ENCODE results near the gene FAM117A.
A peak's percentile ranks its signal among the peaks of the same experiment; 100 is the strongest.

FAM117A gene, protein sequence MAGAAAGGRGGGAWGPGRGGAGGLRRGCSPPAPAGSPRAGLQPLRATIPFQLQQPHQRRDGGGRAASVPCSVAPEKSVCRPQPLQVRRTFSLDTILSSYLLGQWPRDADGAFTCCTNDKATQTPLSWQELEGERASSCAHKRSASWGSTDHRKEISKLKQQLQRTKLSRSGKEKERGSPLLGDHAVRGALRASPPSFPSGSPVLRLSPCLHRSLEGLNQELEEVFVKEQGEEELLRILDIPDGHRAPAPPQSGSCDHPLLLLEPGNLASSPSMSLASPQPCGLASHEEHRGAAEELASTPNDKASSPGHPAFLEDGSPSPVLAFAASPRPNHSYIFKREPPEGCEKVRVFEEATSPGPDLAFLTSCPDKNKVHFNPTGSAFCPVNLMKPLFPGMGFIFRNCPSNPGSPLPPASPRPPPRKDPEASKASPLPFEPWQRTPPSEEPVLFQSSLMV

DNA sequence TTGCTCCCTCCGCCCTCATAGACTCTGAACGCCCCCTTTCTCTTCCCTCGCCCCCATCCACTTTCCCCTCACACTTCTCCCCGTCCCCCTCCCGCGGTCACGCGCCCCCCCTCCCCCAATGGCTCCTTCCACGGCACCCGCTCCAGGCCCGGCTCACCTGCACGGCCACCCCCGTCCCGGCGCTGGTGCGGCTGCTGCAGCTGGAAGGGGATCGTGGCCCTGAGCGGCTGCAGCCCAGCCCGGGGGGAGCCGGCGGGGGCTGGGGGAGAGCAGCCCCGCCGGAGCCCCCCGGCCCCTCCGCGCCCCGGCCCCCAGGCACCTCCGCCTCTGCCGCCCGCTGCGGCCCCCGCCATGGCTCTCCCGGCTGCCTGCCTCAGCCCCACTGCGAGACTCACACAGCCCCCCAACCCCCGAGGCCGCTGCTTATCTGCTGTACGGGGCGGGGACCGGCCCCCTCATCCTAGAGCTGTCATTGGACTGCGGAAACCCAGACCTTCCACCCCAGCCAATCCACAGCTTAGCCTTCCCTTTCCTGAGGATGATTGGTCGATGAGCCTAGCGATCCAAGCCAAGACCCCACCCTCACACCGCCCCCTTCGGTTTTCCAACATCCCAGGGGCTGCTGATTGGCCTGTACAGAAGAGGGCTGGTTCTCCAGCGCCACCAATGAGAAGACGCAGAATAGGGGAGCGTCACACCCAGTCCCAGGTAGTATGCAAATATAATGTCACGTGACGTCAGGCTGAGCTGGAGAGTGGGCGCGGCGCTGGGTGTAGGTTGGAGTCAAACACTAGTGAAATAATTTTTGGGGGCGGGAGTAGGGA, at the start of gene FAM117A:
Gene FAM117A (minus strand): TSS at position 397 of the 824 bp plus-strand sequence. CDS start 44 bp downstream, at position 353.
- FAIRE-seq (peak; percentile 94), DNase-seq (ENCODE audit: low spot score) (peak; percentile 93)

DNA sequence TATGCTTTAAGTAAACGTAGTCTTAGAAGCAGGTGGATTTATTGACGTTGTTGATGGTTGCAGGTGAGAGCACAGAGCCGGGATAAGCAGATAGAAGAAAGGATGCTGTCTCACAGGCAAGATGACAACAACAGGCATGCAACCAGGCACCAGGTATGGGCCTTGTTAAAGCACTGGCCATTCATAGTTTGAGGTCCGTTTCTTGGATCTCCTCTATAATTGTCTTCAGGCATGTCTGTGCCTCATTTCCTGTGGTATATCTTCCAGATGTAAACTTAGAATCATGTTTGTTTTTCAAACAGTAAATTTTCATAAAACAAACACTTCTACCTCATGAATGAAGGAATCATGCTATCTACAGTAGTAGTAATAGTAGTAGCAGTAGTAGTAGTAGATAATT, 45.1 kb upstream of the FAM117A start:
- DNase-seq (ENCODE audit: low spot score) = no peak
- FAIRE-seq = no peak

DNA sequence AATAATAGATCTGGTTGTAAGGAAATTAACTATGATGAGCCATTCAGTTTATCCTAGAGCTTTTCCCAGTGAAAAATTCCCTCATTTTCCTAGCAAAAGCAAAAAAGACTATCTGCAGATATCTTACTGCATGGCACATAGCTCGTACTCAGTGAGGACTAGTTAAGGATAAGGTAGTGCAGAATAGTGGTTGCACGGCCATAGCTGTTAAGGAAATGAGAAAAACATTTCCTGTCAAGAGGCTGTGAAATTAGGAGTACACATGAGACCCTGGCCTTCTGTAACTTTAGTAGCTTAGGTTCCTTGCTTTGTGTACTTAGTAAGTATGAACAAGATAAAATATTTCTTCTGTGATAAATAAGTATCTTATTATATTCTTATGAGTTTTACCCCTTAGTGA, 34.8 kb upstream of the FAM117A start:
- FAIRE-seq (no peak), DNase-seq (ENCODE audit: low spot score) (no peak)

DNA sequence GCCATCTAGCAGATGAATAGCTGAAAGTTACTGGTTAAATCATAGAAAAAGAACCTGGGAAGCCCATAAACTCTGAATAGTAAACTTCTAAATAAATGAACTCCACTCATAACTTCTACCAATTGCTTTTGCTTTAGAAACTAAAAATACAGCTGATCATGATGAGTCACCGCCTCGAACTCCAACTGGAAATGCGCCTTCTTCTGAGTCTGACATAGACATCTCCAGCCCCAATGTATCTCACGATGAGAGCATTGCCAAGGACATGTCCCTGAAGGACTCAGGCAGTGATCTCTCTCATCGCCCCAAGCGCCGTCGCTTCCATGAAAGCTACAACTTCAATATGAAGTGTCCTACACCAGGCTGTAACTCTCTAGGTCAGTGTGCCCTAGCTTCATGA, 34.3 kb upstream of the FAM117A start:
- DNase-seq (ENCODE audit: low spot score) = no peak
- no peak for FAIRE-seq

DNA sequence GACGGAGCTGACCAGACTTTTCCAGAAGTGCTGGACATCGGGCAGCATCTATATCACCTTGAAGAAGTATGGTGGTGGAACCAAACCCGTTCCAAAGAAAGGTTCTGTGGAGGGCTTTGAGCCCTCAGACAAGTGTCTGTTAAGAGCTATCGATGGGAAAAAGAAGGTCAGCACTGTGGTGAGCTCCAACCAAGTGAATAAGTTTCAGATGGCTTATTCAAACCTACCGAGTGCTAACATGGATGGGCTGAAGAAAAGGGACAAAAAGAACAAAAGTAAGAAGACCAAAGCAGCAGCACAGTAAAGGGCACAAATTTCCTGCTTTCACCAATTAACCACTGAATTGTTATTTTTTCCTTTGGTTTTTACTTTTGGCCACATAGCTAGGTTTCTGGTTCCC, 31.4 kb upstream of the FAM117A start:
- no peak for DNase-seq (ENCODE audit: low spot score)
- FAIRE-seq = no peak

DNA sequence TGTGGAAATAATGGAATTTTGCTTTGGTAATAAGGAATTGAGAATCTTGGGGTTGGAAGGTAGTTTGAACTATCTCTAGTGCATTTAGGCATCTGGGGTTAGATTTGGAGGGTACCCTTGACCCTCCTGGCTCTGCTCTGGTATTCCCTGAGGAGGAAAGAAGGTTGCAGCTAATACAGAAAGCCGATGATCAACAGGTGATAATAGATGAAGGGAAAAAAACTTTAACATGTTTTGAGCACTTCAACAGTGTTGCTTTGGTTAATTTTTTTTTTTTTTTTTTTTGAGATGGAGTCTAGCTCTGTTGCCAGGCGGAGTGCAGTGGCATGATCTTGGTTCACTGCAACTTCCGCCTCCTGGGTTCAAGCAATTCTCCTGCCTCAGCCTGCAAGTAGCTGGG, 29.4 kb upstream of the FAM117A start:
- no peak for FAIRE-seq
- DNase-seq (ENCODE audit: low spot score) = no peak

DNA sequence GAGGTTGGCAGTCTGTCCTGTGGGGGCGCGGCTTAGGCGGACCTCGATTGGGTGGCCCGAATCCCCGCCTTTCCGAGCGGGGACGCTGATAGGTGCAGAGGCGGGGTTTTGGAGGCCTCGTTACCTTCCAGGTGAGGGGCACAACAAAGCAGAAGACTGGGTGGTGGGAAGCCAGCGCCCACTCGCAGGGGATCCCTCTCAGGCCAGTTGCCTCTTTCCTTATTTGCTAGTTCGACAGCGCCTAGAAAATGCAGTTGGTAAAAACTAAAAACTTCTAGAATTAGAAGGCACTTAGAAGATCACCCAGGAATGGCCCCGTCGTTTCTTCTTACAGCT, 25.3 kb upstream of the FAM117A start:
- DNase-seq (ENCODE audit: low spot score) (no peak), FAIRE-seq (no peak)

DNA sequence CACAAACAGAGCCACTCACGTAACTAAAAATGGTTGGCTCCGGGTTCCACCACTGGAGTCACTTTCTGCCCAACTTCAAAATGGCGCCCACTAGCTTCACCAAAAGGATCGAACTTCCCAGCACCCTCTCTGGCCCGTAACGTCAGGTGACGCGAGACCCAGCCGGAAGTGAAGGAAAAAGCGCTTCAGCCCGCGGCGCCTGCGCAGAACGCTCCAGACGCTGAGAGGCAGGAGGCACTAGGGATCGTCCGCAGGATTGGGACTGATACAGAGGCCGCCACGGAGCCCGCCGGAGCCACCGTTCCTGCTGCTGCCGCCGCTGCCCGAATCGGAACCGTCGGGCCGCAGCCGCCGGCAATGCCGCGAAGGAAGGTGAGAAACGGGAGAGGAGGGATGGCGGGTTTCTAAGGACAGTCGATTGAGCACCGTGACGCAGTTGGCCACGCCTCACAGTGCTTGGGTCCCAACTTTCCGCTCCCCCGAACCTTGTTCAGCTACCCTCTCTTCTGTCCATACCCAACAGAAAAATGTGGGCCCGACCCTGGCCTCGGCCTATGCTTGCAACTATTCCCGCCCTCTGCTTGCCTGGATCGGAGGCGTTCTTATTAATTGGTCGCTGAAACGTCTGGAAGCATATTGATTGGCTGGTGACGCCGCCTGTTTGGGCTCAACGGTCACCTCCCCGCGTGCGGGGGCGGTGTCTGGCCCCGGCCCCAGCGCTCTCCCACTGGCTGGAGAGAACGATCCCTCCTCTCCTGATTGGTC, 24.7 kb upstream of the FAM117A start, which contains the start of gene KAT7:
Gene KAT7 (plus strand): TSS at position 204 of the 765 bp plus-strand sequence. CDS start 154 bp downstream, at position 358.
- DNase-seq (ENCODE audit: low spot score) (peak; percentile 97), FAIRE-seq (peak; percentile 88)

DNA sequence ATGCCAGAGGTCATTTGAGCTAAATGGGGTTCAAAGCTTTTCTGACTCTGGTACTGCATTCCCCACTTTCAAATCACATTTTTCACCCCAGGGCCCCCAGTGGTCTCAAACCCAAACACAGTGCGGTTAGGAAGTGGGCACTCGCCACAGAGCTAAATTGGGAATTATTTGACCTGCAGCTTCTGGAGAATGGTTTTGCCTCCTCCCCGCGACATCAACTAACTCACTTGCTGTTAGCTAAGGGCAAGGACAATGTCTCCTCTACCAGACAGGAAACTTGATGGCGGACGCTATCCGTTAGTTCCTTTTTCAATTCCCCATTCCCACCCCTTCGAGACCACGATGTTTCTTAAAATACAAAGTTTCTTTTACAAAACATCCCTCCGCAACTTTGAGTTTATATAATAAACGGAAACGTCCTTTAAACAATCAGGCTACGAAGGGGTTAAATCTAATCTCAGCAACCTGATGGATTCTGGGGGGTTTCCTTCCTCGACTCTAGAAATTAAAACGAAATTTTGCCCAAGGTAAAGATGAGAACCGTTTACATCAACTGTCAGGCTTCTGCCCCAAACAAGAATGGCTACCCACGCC, 24.1 kb upstream of the FAM117A start:
- no peak for DNase-seq (ENCODE audit: low spot score)
- FAIRE-seq = no peak

DNA sequence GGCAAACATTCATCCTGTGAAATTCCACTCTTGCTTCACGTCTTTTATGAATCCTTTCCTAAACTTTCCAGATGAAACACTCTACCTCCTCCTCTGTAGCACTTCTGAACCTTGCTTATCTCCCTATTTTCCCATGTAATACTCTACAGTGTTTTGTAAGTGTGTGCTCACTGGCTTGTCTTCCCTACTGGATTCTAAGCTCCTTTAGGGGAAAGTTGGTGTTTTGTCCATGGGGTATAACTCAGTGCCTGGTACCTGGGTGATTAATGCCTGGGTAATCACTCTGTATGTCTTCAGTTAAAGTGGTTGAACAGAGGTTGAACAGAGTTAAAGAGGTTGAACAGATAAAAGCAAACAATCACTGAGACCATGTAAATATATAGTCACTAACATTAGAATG, 20.7 kb upstream of the FAM117A start:
- FAIRE-seq = no peak
- DNase-seq (ENCODE audit: low spot score) = no peak

DNA sequence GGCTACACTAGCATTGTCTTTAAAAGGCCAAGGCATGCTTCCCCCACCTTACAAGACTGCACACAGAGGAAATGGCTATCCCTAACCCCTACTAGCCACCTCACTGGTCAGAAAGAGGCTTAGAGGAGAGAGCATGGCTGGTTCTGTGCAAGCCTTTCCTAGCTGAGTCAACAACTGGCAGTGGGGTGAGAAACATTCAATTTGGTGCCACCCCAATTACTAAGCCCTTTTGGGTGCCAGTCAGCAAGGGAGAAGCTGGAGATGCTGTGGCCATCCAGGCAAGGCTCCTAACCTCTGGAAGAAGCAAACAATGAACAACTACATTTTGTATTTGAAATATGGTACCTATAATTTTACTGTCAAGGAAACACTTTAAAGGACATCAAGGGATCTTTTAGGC, 19.9 kb upstream of the FAM117A start:
- DNase-seq (ENCODE audit: low spot score) (no peak), FAIRE-seq (no peak)

DNA sequence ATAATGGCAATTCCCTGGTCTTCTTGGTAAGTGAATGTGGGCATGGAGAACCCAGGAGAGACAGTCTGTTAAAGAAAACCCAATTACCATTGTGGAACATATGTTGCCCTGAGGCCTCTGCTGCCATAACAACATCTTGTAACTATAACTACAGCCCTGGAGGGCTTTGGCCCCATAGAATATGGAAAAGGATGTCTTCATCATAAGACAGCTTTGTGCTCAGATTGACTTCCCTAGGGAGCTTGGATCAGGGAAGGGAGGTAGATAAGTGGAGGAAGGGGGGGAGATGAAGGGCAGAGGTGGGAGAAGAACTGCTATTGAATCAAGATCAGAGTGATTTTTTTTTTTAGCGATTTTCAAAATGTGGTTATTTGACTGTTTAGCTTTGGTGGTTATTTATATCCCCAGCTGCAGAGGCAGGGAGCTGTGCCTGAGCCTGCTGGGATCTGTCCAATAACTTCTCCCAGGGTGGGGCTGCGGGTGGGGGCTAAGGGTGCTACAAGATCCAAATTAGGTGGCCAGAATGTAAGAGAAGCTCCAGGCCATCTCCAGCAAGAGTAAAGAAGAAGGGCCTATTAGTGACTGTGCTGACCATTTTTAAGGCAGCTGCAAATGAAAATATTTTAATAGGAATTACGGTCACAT, 19.3 kb upstream of the FAM117A start:
- FAIRE-seq (no peak), DNase-seq (ENCODE audit: low spot score) (no peak)

DNA sequence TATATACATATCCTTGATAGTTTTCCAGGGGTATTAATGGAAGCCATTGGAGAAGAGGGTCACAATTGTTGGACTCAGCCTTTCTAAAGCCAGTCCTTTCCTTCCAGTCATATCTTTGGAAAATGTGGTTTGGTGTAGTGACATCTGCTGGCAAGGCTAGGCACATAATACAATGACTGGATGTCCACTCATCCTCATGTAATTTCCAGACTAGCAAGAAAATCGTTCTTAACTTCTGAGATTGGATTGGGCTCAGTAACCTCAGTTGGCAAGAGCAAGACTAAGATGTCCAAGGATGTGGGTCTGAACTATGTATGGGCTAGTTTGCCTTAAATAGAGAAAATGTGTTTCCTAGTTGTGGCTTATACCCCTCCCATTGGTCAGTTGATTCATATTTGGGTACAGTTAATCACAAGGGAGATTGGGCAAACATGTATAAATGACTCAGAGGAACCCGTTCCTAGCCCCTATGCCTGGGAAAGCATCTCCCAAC, 15.9 kb upstream of the FAM117A start:
- peak; percentile 41 for FAIRE-seq
- peak; percentile 53 for DNase-seq (ENCODE audit: low spot score)

DNA sequence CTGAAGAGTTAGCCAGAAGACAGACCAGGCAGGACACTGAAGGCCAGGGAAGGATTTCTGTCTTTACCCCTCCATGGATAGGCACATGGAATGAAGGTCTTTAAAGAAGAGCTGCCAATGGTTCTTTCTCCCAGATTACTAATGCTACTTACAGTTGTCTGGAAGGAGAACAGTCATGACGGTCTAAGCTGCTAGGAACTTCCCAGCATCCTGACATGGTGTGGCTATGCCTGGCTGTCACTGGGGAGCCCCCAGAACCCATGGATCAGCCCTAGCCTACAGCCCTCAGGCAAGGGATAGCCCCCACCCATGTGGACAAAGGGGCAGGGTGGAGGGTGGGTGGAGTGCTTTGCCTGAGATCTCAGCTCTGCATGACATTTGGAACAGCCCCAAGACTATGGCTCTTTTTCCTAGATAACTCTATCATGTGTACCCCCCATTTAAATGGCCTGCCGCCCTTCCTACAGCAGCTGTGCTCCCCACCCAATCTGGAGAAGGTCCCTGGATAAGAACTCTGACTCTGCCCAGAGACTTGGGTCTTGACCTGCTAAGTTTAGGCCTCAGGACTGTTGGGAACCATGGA, 15.3 kb upstream of the FAM117A start:
- FAIRE-seq (no peak), DNase-seq (ENCODE audit: low spot score) (no peak)

DNA sequence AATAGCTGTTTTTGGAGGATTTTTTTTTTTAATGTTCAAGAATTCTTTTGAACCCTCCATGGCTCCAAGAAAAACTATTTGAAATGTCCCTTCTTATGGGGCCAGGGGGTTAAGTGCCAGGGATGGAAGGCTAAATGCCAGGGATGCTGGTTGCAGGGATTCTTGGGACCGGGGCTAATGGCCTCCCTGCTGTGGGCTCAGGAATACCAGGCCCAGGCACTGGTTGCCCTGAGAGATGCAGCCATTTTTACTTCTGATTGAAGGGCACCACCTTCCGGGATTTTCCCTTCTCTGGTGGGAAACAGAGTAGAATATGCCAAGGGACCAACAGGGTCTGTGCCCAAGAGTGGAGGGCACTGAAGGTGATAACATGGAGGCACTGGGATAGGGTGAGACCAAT, 13.6 kb upstream of the FAM117A start:
- no peak for FAIRE-seq

DNA sequence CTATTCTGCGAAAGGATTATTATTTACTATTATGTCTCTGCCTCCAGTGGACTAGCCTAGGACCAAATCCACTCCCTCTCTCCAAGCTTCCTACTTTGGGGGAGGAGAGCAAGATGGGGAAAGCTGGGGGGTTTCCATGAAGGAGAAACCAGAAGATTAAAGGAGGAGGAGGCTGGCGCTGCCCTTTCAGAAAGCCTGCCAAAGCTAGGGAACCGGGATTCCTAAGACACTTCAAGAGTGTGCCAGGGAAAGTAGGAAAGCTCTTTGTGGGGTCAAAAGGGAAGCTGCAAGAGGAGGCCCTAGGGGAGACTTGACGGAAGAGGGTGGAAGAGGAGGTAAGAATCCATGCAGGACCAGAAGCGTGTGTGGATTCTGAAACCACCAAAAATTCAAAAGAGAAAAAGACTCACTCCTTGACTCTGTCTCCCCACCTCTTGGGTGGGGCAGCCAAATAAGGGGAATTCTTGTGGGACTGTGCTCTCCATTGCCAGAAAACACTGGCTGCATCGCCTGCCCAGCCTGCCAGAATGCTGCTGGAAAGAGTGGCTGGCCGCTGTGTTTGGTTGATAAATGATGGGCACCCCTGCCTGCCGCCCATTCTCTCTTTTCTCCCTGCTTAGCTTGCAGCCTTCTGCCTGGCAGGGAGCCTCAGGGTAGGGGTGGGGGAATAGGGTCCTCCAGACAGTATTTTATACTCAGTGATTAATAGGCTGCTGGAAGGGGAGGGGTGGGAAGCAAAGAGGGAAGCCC, 12.8 kb upstream of the FAM117A start:
- no peak for FAIRE-seq

More for the DNA sequence above, 13.6 kb upstream of the FAM117A start:
- DNase-seq (ENCODE audit: low spot score) = no peak

DNA sequence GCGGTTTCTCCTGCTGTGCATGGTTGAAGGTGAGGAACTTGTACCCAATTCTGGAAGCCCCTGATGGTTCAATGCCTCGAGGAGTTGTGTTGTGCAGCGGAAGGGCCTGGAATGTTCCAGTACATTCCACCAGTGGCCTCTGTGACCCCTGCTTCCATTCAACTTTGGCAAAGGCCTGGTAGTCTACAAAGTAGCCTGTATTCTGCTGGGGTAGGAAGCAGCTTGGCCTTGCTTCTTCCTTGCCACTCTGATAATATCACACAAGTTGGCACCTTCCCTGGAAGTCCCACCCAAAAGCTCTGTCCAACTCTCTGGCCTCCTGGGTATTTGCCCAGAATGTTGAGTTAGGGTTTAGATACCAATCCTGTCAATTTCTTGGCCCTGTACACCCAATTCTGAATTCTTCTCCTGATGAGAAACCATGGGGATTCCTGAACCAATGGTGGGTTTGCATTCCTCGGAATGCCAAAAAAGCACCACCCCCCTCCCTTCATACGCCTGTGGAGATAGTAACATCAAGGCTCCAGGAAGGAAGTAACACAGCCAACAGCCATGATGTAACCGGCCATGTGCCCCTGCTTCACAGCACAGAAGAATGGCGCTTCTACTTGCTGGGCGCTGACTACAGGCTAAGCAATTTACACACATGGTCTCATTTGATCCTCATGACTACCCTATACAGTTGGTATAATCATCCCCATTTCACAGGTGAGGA, 11.8 kb upstream of the FAM117A start:
- DNase-seq (ENCODE audit: low spot score) (no peak), FAIRE-seq (no peak)

More for the DNA sequence above, 12.8 kb upstream of the FAM117A start:
- no peak for DNase-seq (ENCODE audit: low spot score)

DNA sequence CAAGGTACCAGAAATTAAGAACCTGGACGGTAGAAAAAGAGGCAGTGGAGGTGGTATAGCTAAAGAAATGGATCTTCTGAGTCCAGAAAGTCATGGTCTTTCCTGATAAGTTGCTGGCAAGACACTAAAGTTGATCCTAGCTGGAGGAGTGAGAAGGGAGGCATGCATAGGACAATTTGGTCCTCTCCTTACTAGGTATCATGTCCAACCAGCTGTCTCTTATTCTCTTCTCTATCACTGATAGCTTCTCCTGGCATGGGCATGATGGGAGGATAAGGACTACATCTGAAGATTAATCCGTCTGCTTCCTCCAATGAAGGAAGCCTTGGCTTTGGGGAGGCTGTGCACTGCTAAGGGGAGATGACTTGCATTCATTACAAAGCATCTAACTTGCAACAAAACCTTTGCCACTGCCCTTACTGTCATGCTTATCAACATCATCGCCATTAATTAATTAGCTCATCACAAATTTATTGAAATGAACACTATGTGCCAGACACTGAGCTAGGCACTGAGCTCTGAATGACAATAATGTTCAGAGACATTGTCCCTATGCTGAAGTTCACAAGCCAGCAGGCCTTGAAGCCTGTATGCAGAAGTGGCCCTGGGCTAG, 3.1 kb upstream of the FAM117A start:
- no peak for DNase-seq (ENCODE audit: low spot score)
- no peak for FAIRE-seq

Data from RCC 7860 (cell line).